OCI-LY3 (cell line): Measurements from ENCODE around the gene IFNLR1.

ENCODE experiments used
- H2AFZ ChIP-seq: fragments of 200-600, 300-600 bp; shearing (Covaris generic); 2 replicates; pipeline ENCODE4 v1.6.0; 2014; ENCODE audit warnings: antibody characterized with exemption, low read depth, low read length
- H3K27ac ChIP-seq: fragments of 200-600, 300-600 bp; sonication (generic); 2 replicates; pipeline ENCODE4 v1.5.1; 2014; ENCODE audit warnings: mild to moderate bottlenecking, low read length, moderate library complexity, mixed read lengths
- H3K27me3 ChIP-seq: fragments of 200-600, 300-600 bp; sonication (generic); 2 replicates; pipeline ENCODE4 v1.6.1; 2014; ENCODE audit warnings: low read depth, low read length, mixed read lengths
- H3K36me3 ChIP-seq: fragments of 200-600, 300-600 bp; sonication (generic); replicated peaks from 2 replicates; pipeline ENCODE3; 2014; ENCODE audit warnings: low read depth, low read length, mixed read lengths
- H3K4me1 ChIP-seq: fragments of 300-600, 200-600 bp; sonication (generic); 2 replicates; pipeline ENCODE4 v1.6.1; 2014; ENCODE audit warnings: low read length, mixed read lengths
- H3K4me2 ChIP-seq: fragments of 200-600, 300-600 bp; sonication (generic); 2 replicates; pipeline ENCODE4 v1.6.1; 2014; ENCODE audit warnings: low read length, mixed read lengths
- H3K4me3 ChIP-seq: fragments of 300-600, 200-600 bp; sonication (generic); 2 replicates; pipeline ENCODE4 v1.5.1; 2014; ENCODE audit warnings: antibody characterized with exemption, mild to moderate bottlenecking, low read length, moderate library complexity
- H3K79me2 ChIP-seq: fragments of 300-600, 200-600 bp; shearing (Covaris generic); 2 replicates; pipeline ENCODE4 v1.6.1; 2014; ENCODE audit warnings: mild to moderate bottlenecking, low read length, mixed read lengths
- H3K9ac ChIP-seq: fragments of 300-600, 200-600 bp; shearing (Covaris generic); 2 replicates; pipeline ENCODE4 v1.6.0; 2014; ENCODE audit warnings: mild to moderate bottlenecking, low read length, moderate library complexity
- H3K9me3 ChIP-seq: fragments of 200-600, 300-600 bp; shearing (Covaris generic); 2 replicates; pipeline ENCODE4 v1.6.1; 2014; ENCODE audit warnings: low read length, mixed read lengths; ENCODE audit not compliant: insufficient read depth
- H4K20me1 ChIP-seq: fragments of 200-600, 300-600 bp; sonication (generic); 2 replicates; pipeline ENCODE4 v1.6.1; 2016; ENCODE audit warnings: low read length, mixed read lengths; ENCODE audit not compliant: insufficient read depth
- EZH2phosphoT487 ChIP-seq: fragments of 200-600 bp; shearing (Covaris generic); IDR thresholded peaks from 2 replicates; pipeline ENCODE4 v1.6.1; 2018; ENCODE audit warnings: antibody characterized with exemption, mixed run types, low read depth
- TF ChIP-seq, protein P1 (sequence below): fragments of 200-600, 300-600 bp; sonication (generic); IDR thresholded peaks from 2 replicates; pipeline ENCODE4 v1.5.1; 2014; ENCODE audit warnings: antibody characterized with exemption, low read length, low read depth

Gene IFNLR1

DNA sequence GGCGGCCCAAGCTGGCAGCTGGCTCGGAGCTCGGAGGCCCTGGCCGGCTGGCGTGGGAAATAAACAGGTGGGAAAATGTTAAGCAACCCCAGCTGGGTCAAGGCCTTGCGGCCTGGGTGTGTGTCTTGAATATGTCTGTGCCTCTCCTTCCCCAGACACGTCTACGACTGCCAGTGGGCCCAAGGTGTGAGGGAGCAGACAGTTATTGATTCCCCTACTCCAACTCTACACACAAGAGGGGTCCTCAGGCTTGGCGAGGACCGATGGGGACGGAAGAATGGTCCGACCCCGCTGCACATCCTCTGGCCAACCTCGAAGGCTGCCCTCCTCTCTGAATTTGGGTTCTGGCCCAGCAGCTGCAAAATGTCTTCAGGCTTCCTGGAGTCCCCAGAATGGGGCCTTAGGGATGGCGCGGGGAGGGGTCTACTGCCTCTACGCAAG lies 46.3 kb downstream of the IFNLR1 start:
- Histone ChIP-seq H3K4me2 (no peak overlapping the region), H3K79me2 (no peaks in the 10 kb centered on the region), H4K20me1 (no peaks in the 10 kb centered on the region), H3K27me3 (no peaks in the 10 kb centered on the region), H3K4me1 (0 out of 2 replicates have a peak, but pooled peaks cover 12% of the 10 kb centered on the region), H3K27ac (no peak overlapping the region), H3K36me3 (no peaks in the 10 kb centered on the region), H3K4me3 (no peak overlapping the region), H3K9me3 (no peaks in the 10 kb centered on the region), H2AFZ (no peak overlapping the region), H3K9ac (no peak overlapping the region)
- TF ChIP-seq EZH2phosphoT487, result no peak
- TF ChIP-seq, protein P1, sequence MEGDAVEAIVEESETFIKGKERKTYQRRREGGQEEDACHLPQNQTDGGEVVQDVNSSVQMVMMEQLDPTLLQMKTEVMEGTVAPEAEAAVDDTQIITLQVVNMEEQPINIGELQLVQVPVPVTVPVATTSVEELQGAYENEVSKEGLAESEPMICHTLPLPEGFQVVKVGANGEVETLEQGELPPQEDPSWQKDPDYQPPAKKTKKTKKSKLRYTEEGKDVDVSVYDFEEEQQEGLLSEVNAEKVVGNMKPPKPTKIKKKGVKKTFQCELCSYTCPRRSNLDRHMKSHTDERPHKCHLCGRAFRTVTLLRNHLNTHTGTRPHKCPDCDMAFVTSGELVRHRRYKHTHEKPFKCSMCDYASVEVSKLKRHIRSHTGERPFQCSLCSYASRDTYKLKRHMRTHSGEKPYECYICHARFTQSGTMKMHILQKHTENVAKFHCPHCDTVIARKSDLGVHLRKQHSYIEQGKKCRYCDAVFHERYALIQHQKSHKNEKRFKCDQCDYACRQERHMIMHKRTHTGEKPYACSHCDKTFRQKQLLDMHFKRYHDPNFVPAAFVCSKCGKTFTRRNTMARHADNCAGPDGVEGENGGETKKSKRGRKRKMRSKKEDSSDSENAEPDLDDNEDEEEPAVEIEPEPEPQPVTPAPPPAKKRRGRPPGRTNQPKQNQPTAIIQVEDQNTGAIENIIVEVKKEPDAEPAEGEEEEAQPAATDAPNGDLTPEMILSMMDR, result no peak

DNA sequence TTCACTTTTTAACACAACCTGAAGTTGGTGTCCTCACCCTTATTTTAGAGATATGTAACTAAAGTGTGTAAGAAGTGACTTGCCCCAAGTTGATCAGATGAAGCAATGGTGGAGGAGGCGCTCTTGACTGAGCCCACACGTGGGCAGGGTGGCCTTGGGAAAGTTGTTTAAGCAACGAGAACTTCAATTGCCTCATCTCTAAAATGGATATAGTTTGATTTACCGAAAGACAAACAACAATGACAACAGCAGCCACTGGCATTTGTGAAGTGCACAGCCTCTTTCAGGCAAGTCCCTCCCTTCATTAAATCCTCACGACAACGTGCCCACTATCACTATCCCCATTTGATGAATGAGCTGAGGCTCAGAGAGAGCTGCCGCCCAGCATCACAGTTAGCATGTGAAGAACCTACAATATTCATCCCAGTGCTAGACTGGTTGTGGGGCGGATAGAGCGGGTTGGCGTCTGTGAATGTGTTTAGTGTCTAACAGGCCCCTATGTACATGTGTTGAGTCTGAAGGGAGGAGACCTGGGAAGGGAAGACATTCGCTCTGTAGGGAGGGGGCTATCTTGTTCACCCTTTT lies 47.2 kb downstream of the IFNLR1 start:
- H3K9ac ChIP-seq, result no peak overlapping the region
- no peak for TF ChIP-seq EZH2phosphoT487
- TF ChIP-seq, protein P1, result no peak
- no peak overlapping the region for H2AFZ ChIP-seq
- H3K9me3 ChIP-seq, result no peaks in the 10 kb centered on the region; the same call in 1 of the 2 replicates
- H3K27ac ChIP-seq, result no peak overlapping the region
- no peaks in the 10 kb centered on the region for H4K20me1 ChIP-seq
- H3K36me3 ChIP-seq, result no peaks in the 10 kb centered on the region
- H3K4me3 ChIP-seq, result no peak overlapping the region
- H3K27me3 ChIP-seq, result no peaks in the 10 kb centered on the region
- 0 out of 2 replicates have a peak, but pooled peaks cover 12% of the 10 kb centered on the region for H3K4me1 ChIP-seq
- no peaks in the 10 kb centered on the region for H3K79me2 ChIP-seq
- no peak overlapping the region for H3K4me2 ChIP-seq

DNA sequence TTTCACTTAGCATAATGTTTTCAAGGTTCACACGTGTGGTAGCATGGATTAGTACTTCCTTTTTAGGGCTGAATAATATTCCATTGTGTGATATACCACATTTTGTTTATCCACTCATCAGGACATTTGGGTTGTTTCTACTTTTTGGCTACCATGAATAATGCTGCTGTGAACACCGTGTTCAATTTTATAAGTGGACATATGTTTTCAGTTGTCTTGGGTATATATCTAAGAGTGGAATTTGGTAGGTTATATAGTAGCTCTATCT lies 47.9 kb downstream of the IFNLR1 start:
- Histone ChIP-seq H3K36me3 (no peaks in the 10 kb centered on the region), H3K4me1 (0 out of 2 replicates have a peak, but pooled peaks cover 9% of the 10 kb centered on the region), H3K79me2 (no peaks in the 10 kb centered on the region), H3K9ac (no peak overlapping the region), H3K4me3 (no peak overlapping the region), H4K20me1 (no peaks in the 10 kb centered on the region), H3K9me3 (no peaks in the 10 kb centered on the region; the same call in 1 of the 2 replicates), H3K4me2 (no peak overlapping the region), H3K27me3 (no peaks in the 10 kb centered on the region), H3K27ac (no peak overlapping the region), H2AFZ (no peak overlapping the region)
- no peak for TF ChIP-seq EZH2phosphoT487
- TF ChIP-seq, protein P1, result no peak

DNA sequence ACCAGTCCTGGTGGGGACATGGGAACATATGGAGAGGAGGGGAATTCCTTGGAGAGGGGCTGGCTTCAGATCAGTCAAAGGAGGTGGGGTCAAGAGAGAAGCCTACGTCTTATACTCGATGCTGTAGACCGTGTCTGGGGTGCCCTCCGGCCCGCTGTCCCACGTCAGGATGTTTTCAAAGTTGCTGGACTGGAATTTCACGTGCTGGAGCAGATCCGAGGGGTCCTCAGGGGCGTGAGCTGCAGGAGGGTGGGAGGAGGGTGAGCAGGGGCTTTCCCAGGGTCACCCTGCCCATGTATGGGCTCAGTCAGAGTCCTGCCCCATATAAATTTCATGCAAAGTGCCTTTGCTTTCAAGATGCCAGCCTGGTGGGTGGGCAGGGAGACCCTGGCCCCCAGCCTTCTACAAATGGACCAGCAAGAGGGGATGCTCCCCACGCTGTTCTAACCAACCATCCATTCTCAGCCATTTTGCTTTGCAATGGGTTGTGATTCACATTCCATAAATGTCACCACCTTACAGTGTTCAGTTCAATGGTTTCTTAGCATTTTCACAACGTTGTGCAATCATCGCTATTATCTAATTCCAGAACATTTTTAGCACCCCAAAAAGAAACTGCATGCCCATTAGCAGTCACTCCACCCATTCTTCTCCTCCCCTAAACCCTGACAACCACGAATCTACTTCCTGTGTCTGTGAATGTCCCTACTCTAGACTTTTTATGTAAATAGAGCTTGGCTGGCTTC lies 48.4 kb downstream of the IFNLR1 start:
- TF ChIP-seq EZH2phosphoT487, result no peak
- TF ChIP-seq, protein P1, result no peak
- no peak overlapping the region for H3K4me2 ChIP-seq
- H2AFZ ChIP-seq, result no peak overlapping the region
- H3K36me3 ChIP-seq, result no peaks in the 10 kb centered on the region
- no peaks in the 10 kb centered on the region for H3K79me2 ChIP-seq
- no peak overlapping the region for H3K27ac ChIP-seq
- H3K9ac ChIP-seq, result no peak overlapping the region
- H3K9me3 ChIP-seq, result no peaks in the 10 kb centered on the region; the same call in 1 of the 2 replicates
- H3K4me3 ChIP-seq, result no peak overlapping the region
- H4K20me1 ChIP-seq, result no peaks in the 10 kb centered on the region
- H3K4me1 ChIP-seq, result 0 out of 2 replicates have a peak, but pooled peaks cover 5% of the 10 kb centered on the region
- no peaks in the 10 kb centered on the region for H3K27me3 ChIP-seq
